Keratinocyte (primary cell): ENCODE measurements around the gene TMEM132D. TPM values are rescaled to one million over a fixed set of nuclear protein-coding genes. Genes with fewer than 3 reads are reported as not detected.

Source experiments
- DNase-seq: peaks from one replicate; pipeline ENCODE4 v3.0.0-alpha.2; 2011; ENCODE audit warnings: low read depth, missing footprints, low spot score
- FAIRE-seq: peaks from 2 replicates; lab custom pipeline; 2011; peaks lifted over from hg19 to GRCh38; lab: Jason Lieb, UNC
- H2AFZ ChIP-seq: 2 replicates; pipeline ENCODE4 v1.6.0; 2012; ENCODE audit warnings: low read length, control low read depth, inconsistent platforms; ENCODE audit not compliant: control insufficient read depth
- H3K27ac ChIP-seq: 2 replicates; pipeline ENCODE4 v1.5.1; 2011; ENCODE audit warnings: low read length; ENCODE audit not compliant: control insufficient read depth, insufficient read depth
- H3K27me3 ChIP-seq: 3 replicates; pipeline ENCODE4 v1.6.0; 2011; ENCODE audit warnings: low read length; ENCODE audit not compliant: control insufficient read depth, insufficient read depth; ENCODE audit errors: extremely low read depth
- H3K36me3 ChIP-seq, 2 experiments: 2 replicates in 1 of 2; 3 replicates in 1 of 2; pipeline ENCODE4 v1.5.1; 2011; ENCODE audit warnings: low read length in 2 of 2, mild to moderate bottlenecking in 1 of 2; ENCODE audit not compliant: control insufficient read depth in 2 of 2, insufficient read depth in 2 of 2; ENCODE audit errors: extremely low read depth in 1 of 2
- H3K4me1 ChIP-seq: 3 replicates; pipeline ENCODE4 v1.5.1; 2011; ENCODE audit warnings: low read length; ENCODE audit not compliant: control insufficient read depth, insufficient read depth; ENCODE audit errors: extremely low read depth
- H3K4me2 ChIP-seq: 3 replicates; pipeline ENCODE4 v1.6.0; 2011; ENCODE audit warnings: low read depth, low read length; ENCODE audit not compliant: control insufficient read depth, insufficient read depth; ENCODE audit errors: extremely low read depth
- H3K4me3 ChIP-seq, 3 experiments: fragments of 200-600 bp in 1 of 3; sonication (generic) in 1 of 3; 2 replicates in 2 of 3; 3 replicates in 1 of 3; pipeline ENCODE4 v1.5.1; 2011 to 2016; ENCODE audit warnings: low read length in 3 of 3, mild to moderate bottlenecking in 3 of 3, control low read depth in 2 of 3, inconsistent platforms in 1 of 3, low read depth in 1 of 3, mixed read lengths in 1 of 3, mixed run types in 1 of 3, moderate library complexity in 1 of 3; ENCODE audit not compliant: control insufficient read depth in 2 of 3, insufficient read depth in 2 of 3; ENCODE audit errors: extremely low read depth in 1 of 3
- H3K79me2 ChIP-seq: 2 replicates; pipeline ENCODE4 v1.6.0; 2012; ENCODE audit warnings: low read length; ENCODE audit not compliant: control insufficient read depth, insufficient read depth
- H3K9ac ChIP-seq: 3 replicates; pipeline ENCODE4 v1.6.0; 2011; ENCODE audit warnings: low read length; ENCODE audit not compliant: control insufficient read depth, insufficient read depth; ENCODE audit errors: extremely low read depth
- H3K9me1 ChIP-seq: 3 replicates; pipeline ENCODE4 v1.6.0; 2011; ENCODE audit warnings: low read length; ENCODE audit not compliant: control insufficient read depth, insufficient read depth; ENCODE audit errors: extremely low read depth
- H3K9me3 ChIP-seq: 2 replicates; pipeline ENCODE4 v1.5.1; 2012; ENCODE audit warnings: low read depth, low read length; ENCODE audit not compliant: control insufficient read depth
- H4K20me1 ChIP-seq: 3 replicates; pipeline ENCODE4 v1.6.0; 2011; ENCODE audit warnings: low read length; ENCODE audit not compliant: control insufficient read depth, insufficient read depth; ENCODE audit errors: extremely low read depth
- CTCF ChIP-seq, 3 experiments: IDR thresholded peaks in 1 of 3; conservative IDR thresholded peaks in 1 of 3; optimal IDR thresholded peaks in 1 of 3; 2 replicates in 2 of 3; 3 replicates in 1 of 3; pipeline versions ENCODE3 to v1.5.1; 2011; ENCODE audit warnings: low read length in 3 of 3, mild to moderate bottlenecking in 3 of 3, moderate library complexity in 2 of 3, control low read depth in 1 of 3, inconsistent platforms in 1 of 3; ENCODE audit not compliant: insufficient read depth in 2 of 3; ENCODE audit errors: extremely low read depth in 1 of 3
- EZH2 ChIP-seq: IDR thresholded peaks from one replicate; pipeline ENCODE4 v1.6.1; 2012; ENCODE audit warnings: inconsistent platforms, mild to moderate bottlenecking, low read length, moderate library complexity
- dilution Hi-C: fragments of 300-500 bp; cut with MboI; formaldehyde crosslinking; loops from one replicate; pipeline ENCODE4 v1.7.0; 2020; ENCODE audit warnings: low sequenced_read_pairs; ENCODE audit not compliant: extremely low pct_ligation_motif_present
- polyA plus RNA-seq, 5 experiments: library from polyadenylated mRNA; depleted of rRNA in 3 of 5; stranded (reverse) in 3 of 5; stranded (forward) in 1 of 5; unstranded in 1 of 5; fragments of >200 nt; gene quantifications; 1 replicate in 1 of 5; 2 replicates in 3 of 5; 3 replicates in 1 of 5; pipeline versions ENCODE4 v1.2.1 to v1.2.3, GENCODE V29; 2011 to 2012; ENCODE audit warnings: missing spikeins in 2 of 5, low read depth in 1 of 5, low replicate concordance in 1 of 5

TMEM132D gene
- polyA plus RNA-seq, 1 donor (not counting 4 experiments of a cell fraction or from before 2014, with no cell fraction given): not detected

- Histone ChIP-seq H3K9ac (no peak overlapping the region), H4K20me1 (no peaks in the 10 kb centered on the region), H3K9me1 (no peaks in the 10 kb centered on the region), H3K79me2 (no peaks in the 10 kb centered on the region), H3K36me3 (no peaks in the 10 kb centered on the region), H3K4me2 (no peak overlapping the region), H3K27ac (no peak overlapping the region), H3K4me1 (no peaks in the 10 kb centered on the region), H3K4me3 (no peak overlapping the region), H3K27me3 (no peaks in the 10 kb centered on the region), H2AFZ (no peak overlapping the region), H3K9me3 (no peaks in the 10 kb centered on the region)
- no peak for TF ChIP-seq EZH2
- no peak for TF ChIP-seq CTCF (optimal IDR thresholded peaks at IDR 0.05 in 1 of 3, IDR thresholded peaks at IDR 0.05 in 1 of 3, conservative IDR thresholded peaks at IDR 0.05 in 1 of 3; ENCODE audit: extremely low read depth in 1 of 3, insufficient read depth in 2 of 3, low read length in 3 of 3)
- DNase-seq (no peak), FAIRE-seq (no peak)
- dilution Hi-C loops: no loop called here
Observed at GRCh38 chr12:129520739-129521138, 383.1 kb downstream of the TMEM132D start.

GRCh38 chr12:129503802-129504201 is 400.0 kb downstream of the TMEM132D start:
- peaks cover 2% of the 10 kb centered on the region for H3K9me3 ChIP-seq
- dilution Hi-C loops: no loop called here
- no peak for FAIRE-seq

More at GRCh38 chr12:129503802-129504201, 400.0 kb downstream of the TMEM132D start:
- Histone ChIP-seq H3K27me3 (no peaks in the 10 kb centered on the region), H3K4me2 (no peak overlapping the region), H2AFZ (no peak overlapping the region), H4K20me1 (no peaks in the 10 kb centered on the region), H3K27ac (no peak overlapping the region), H3K4me3 (no peak overlapping the region), H3K9me1 (no peaks in the 10 kb centered on the region), H3K9ac (no peak overlapping the region), H3K36me3 (no peaks in the 10 kb centered on the region), H3K79me2 (no peaks in the 10 kb centered on the region), H3K4me1 (no peaks in the 10 kb centered on the region)
- TF ChIP-seq EZH2 (no peak), CTCF (optimal IDR thresholded peaks at IDR 0.05 in 1 of 3, IDR thresholded peaks at IDR 0.05 in 1 of 3, conservative IDR thresholded peaks at IDR 0.05 in 1 of 3; ENCODE audit: extremely low read depth in 1 of 3, insufficient read depth in 2 of 3, low read length in 3 of 3) (no peak)
- DNase-seq: no peak
